ENCODE measurements around the gene NNMT.

NNMT gene

GRCh38 chr11:114285599-114285998 lies 10.6 kb upstream of the NNMT start:
- DNase-seq, result no peak

GRCh38 chr11:114286229-114286628 lies 10.0 kb upstream of the NNMT start:
- DNase-seq, result no peak

GRCh38 chr11:114287154-114287553 lies 9.0 kb upstream of the NNMT start:
- no peak for DNase-seq

- DNase-seq, result no peak
Measured at GRCh38 chr11:114288136-114288535, 8.1 kb upstream of the NNMT start.

GRCh38 chr11:114289779-114290178 lies 6.4 kb upstream of the NNMT start:
- DNase-seq, result no peak

- no peak for DNase-seq
Measured at GRCh38 chr11:114290503-114291235, 5.5 kb upstream of the NNMT start.

- peak; percentile 51 for DNase-seq
Measured at GRCh38 chr11:114291381-114291780, 4.8 kb upstream of the NNMT start.

- no peak for DNase-seq
Measured at GRCh38 chr11:114291842-114292680, 4.1 kb upstream of the NNMT start.

GRCh38 chr11:114293201-114293711 lies 2.9 kb upstream of the NNMT start:
- no peak for DNase-seq

- DNase-seq, result no peak
Measured at GRCh38 chr11:114296605-114297372, 590 bp downstream of the NNMT start.

GRCh38 chr11:114297806-114298709 lies 1.9 kb downstream of the NNMT start:
- no peak for DNase-seq

GRCh38 chr11:114298710-114299109 lies 2.5 kb downstream of the NNMT start:
- DNase-seq, result no peak

- DNase-seq, result no peak
Measured at GRCh38 chr11:114301088-114301487, 4.9 kb downstream of the NNMT start.

GRCh38 chr11:114301927-114302326 lies 5.7 kb downstream of the NNMT start:
- no peak for DNase-seq

- DNase-seq, result no peak
Measured at GRCh38 chr11:114302663-114303062, 6.5 kb downstream of the NNMT start.

- DNase-seq, result no peak
Measured at GRCh38 chr11:114304065-114304464, 7.9 kb downstream of the NNMT start.

GRCh38 chr11:114304969-114305368 lies 8.8 kb downstream of the NNMT start:
- DNase-seq, result no peak

- peak; percentile 81 for DNase-seq
Measured at GRCh38 chr11:114307524-114308203, 11.5 kb downstream of the NNMT start.

GRCh38 chr11:114308689-114309089 lies 12.5 kb downstream of the NNMT start:
- peak; percentile 47 for DNase-seq

- DNase-seq, result no peak
Measured at GRCh38 chr11:114309517-114309916, 13.3 kb downstream of the NNMT start.

- DNase-seq, result no peak
Measured at GRCh38 chr11:114310095-114310494, 13.9 kb downstream of the NNMT start.

- no peak for DNase-seq
Measured at GRCh38 chr11:114311946-114312345, 15.7 kb downstream of the NNMT start.
